OCI-LY7 (cell line): ENCODE results near the gene SHROOM3. TPM values are rescaled to one million over a fixed set of nuclear protein-coding genes. Genes with fewer than 3 reads are reported as not detected.
"Not testable (repeated sequence)": the region's sequence is repeated elsewhere in the genome, so short reads cannot be mapped to it uniquely, and the experiment has no call there.

ENCODE experiments used
- BruUV-seq: library from RNA; stranded (reverse); fragments of 400-500 nt; replicated peaks from 2 replicates; lab custom pipeline; 2021; lab: Mats Ljungman, UMichigan
- CTCF ChIA-PET: fragments of 300-600 bp; sonication (Branson Sonifier 250); formaldehyde crosslinking; loops from one replicate; lab custom pipeline; 2022; ENCODE audit warnings: antibody characterized with exemption; ENCODE audit not compliant: unreplicated experiment; lab: Charles Lee
- POLR2A ChIA-PET: fragments of 300-600 bp; sonication (Branson Sonifier 250); formaldehyde crosslinking; loops from one replicate; lab custom pipeline; 2022; ENCODE audit warnings: antibody characterized with exemption; lab: Charles Lee
- DNase-seq: peaks from one replicate; pipeline ENCODE4 v3.0.0-alpha.2; 2015; ENCODE audit warnings: low spot score
- H2AFZ ChIP-seq: fragments of 200-600 bp; sonication (generic), shearing (Covaris generic); 2 replicates; pipeline ENCODE4 v1.6.1; 2014; ENCODE audit warnings: mild to moderate bottlenecking, antibody characterized with exemption, low read length, moderate library complexity
- H3K27ac ChIP-seq: fragments of 200-600 bp; sonication (generic); 2 replicates; pipeline ENCODE4 v1.5.1; 2014; ENCODE audit warnings: mixed run types, low read depth, mild to moderate bottlenecking, moderate library complexity, low read length, inconsistent platforms; ENCODE audit not compliant: poor library complexity, severe bottlenecking
- H3K36me3 ChIP-seq: fragments of 200-600 bp; sonication (generic); 2 replicates; pipeline ENCODE4 v1.6.1; 2014; ENCODE audit warnings: mild to moderate bottlenecking, antibody characterized with exemption, low read length, moderate library complexity, mixed read lengths; ENCODE audit not compliant: insufficient read depth
- H3K4me1 ChIP-seq: fragments of 200-600 bp; sonication (generic); 2 replicates; pipeline ENCODE4 v1.5.1; 2014; ENCODE audit warnings: mild to moderate bottlenecking, low read length; ENCODE audit not compliant: insufficient read depth, poor library complexity, severe bottlenecking
- H3K4me2 ChIP-seq: fragments of 200-600 bp; sonication (generic); 2 replicates; pipeline ENCODE4 v1.6.1; 2014; ENCODE audit warnings: mild to moderate bottlenecking, low read length
- H3K4me3 ChIP-seq: fragments of 200-600 bp; sonication (generic); 2 replicates; pipeline ENCODE4 v1.5.1; 2014; ENCODE audit warnings: mild to moderate bottlenecking, low read depth, low read length; ENCODE audit not compliant: poor library complexity, severe bottlenecking
- H3K79me2 ChIP-seq: fragments of 200-600 bp; sonication (generic); 2 replicates; pipeline ENCODE4 v1.6.1; 2016; ENCODE audit warnings: low read depth, mild to moderate bottlenecking, low read length, moderate library complexity, mixed read lengths; ENCODE audit not compliant: insufficient read depth
- H3K9me2 ChIP-seq: fragments of 200-600 bp; sonication (generic); 2 replicates; pipeline ENCODE4 v1.6.1; 2016; ENCODE audit warnings: mild to moderate bottlenecking, low read length, mixed read lengths; ENCODE audit not compliant: insufficient read depth
- H3K9me3 ChIP-seq: fragments of 200-600 bp; sonication (generic); 2 replicates; pipeline ENCODE4 v1.6.1; 2014; ENCODE audit warnings: mild to moderate bottlenecking, mixed run types, low read length, mixed read lengths
- H4K20me1 ChIP-seq: fragments of 200-600 bp; sonication (generic); 2 replicates; pipeline ENCODE4 v1.6.1; 2014; ENCODE audit warnings: mild to moderate bottlenecking, antibody characterized with exemption, low read length, moderate library complexity, mixed read lengths; ENCODE audit not compliant: insufficient read depth
- CTCF ChIP-seq: fragments of 200-600 bp; sonication (generic); conservative IDR thresholded peaks from 2 replicates; pipeline ENCODE4 v1.5.1; 2014; ENCODE audit warnings: mild to moderate bottlenecking, antibody characterized with exemption, low read length, moderate library complexity, mixed read lengths
- EZH2phosphoT487 ChIP-seq: fragments of 200-600 bp; sonication (generic); IDR thresholded peaks from 2 replicates; pipeline ENCODE4 v1.6.1; 2018; ENCODE audit warnings: low read depth, borderline replicate concordance, mild to moderate bottlenecking, mixed run types, antibody characterized with exemption, low read length, moderate library complexity, mixed read lengths
- intact Hi-C: fragments of 100-400 bp; cut with micrococcal nuclease; formaldehyde crosslinking; loops from one replicate; pipeline ENCODE4 v1.10.0; 2022; ENCODE audit not compliant: unreplicated experiment
- total RNA-seq, 2 experiments: library from RNA; depleted of rRNA in 1 of 2; stranded (reverse); fragments of >200 nt in 1 of 2; shearing (Covaris generic) in 1 of 2; gene quantifications; 2 replicates each; pipeline ENCODE4 v1.2.3, GENCODE V29; 2014 to 2022

The SHROOM3 gene
- total RNA-seq, 2 experiments from 2014 or later = not detected

GRCh38 chr4:76449362-76449767, 14.3 kb downstream of the SHROOM3 start:
- Histone ChIP-seq H3K4me3 (no peak overlapping the region), H2AFZ (no peak overlapping the region), H3K79me2 (no peaks in the 10 kb centered on the region), H4K20me1 (no peaks in the 10 kb centered on the region), H3K4me2 (no peak overlapping the region), H3K4me1 (no peaks in the 10 kb centered on the region), H3K9me2 (no peaks in the 10 kb centered on the region), H3K27ac (no peak overlapping the region), H3K9me3 (no peaks in the 10 kb centered on the region), H3K36me3 (no peaks in the 10 kb centered on the region)
- ChIA-PET CTCF (no interaction called here), POLR2A (no interaction called here)
- no peak for DNase-seq
- intact Hi-C loops = no loop called here
- no peak for TF ChIP-seq CTCF
- no peak for TF ChIP-seq EZH2phosphoT487
- no TSS peak for BruUV-seq

GRCh38 chr4:76449833-76450232, 14.8 kb downstream of the SHROOM3 start:
- no peak for TF ChIP-seq EZH2phosphoT487
- TF ChIP-seq CTCF = no peak
- Histone ChIP-seq H3K9me2 (no peaks in the 10 kb centered on the region), H3K4me1 (no peaks in the 10 kb centered on the region), H3K4me2 (no peak overlapping the region), H2AFZ (no peak overlapping the region), H3K9me3 (no peaks in the 10 kb centered on the region), H3K36me3 (no peaks in the 10 kb centered on the region), H3K4me3 (no peak overlapping the region), H3K79me2 (no peaks in the 10 kb centered on the region), H3K27ac (no peak overlapping the region), H4K20me1 (no peaks in the 10 kb centered on the region)
- CTCF ChIA-PET = no interaction called here
- BruUV-seq = no TSS peak
- DNase-seq = no peak
- POLR2A ChIA-PET = interaction anchor here (0.6 kb wide), 1 partner anchor 545 kb away, joined by 3 read pairs; no protein-coding TSS in a partner anchor
- intact Hi-C loops = no loop called here

GRCh38 chr4:76453232-76453631, 18.2 kb downstream of the SHROOM3 start:
- H2AFZ ChIP-seq = no peak overlapping the region
- DNase-seq = no peak
- ChIA-PET CTCF (no interaction called here), POLR2A (no interaction called here)
- H3K4me3 ChIP-seq = no peak overlapping the region
- H3K79me2 ChIP-seq = no peaks in the 10 kb centered on the region
- no peak overlapping the region for H3K4me2 ChIP-seq
- no peaks in the 10 kb centered on the region for H3K4me1 ChIP-seq
- H3K36me3 ChIP-seq = no peaks in the 10 kb centered on the region
- BruUV-seq = no TSS peak
- no peaks in the 10 kb centered on the region for H3K9me2 ChIP-seq
- H3K9me3 ChIP-seq = no peaks in the 10 kb centered on the region
- no peaks in the 10 kb centered on the region for H4K20me1 ChIP-seq
- no peak overlapping the region for H3K27ac ChIP-seq
- TF ChIP-seq CTCF = no peak
- TF ChIP-seq EZH2phosphoT487 = no peak
- intact Hi-C loops = no loop called here

- not testable (repeated sequence) for BruUV-seq, H4K20me1 ChIP-seq
Observed at GRCh38 chr4:76454073-76454472, 19.0 kb downstream of the SHROOM3 start.

More at GRCh38 chr4:76454073-76454472, 19.0 kb downstream of the SHROOM3 start:
- H3K36me3 ChIP-seq, CTCF ChIA-PET, H3K4me3 ChIP-seq, H3K79me2 ChIP-seq, intact Hi-C loops, H3K9me3 ChIP-seq, H2AFZ ChIP-seq, POLR2A ChIA-PET, H3K4me1 ChIP-seq, H3K9me2 ChIP-seq, DNase-seq, H3K4me2 ChIP-seq, H3K27ac ChIP-seq: not testable (repeated sequence)
